ENCODE results near the gene MED9. TPM values are rescaled to one million over a fixed set of nuclear protein-coding genes. Genes with fewer than 3 reads are reported as not detected.

Gene MED9
- polyA plus RNA-seq, 1 of the 3 experiments (the other 2 are of a cell fraction), result 10.1 TPM

DNA sequence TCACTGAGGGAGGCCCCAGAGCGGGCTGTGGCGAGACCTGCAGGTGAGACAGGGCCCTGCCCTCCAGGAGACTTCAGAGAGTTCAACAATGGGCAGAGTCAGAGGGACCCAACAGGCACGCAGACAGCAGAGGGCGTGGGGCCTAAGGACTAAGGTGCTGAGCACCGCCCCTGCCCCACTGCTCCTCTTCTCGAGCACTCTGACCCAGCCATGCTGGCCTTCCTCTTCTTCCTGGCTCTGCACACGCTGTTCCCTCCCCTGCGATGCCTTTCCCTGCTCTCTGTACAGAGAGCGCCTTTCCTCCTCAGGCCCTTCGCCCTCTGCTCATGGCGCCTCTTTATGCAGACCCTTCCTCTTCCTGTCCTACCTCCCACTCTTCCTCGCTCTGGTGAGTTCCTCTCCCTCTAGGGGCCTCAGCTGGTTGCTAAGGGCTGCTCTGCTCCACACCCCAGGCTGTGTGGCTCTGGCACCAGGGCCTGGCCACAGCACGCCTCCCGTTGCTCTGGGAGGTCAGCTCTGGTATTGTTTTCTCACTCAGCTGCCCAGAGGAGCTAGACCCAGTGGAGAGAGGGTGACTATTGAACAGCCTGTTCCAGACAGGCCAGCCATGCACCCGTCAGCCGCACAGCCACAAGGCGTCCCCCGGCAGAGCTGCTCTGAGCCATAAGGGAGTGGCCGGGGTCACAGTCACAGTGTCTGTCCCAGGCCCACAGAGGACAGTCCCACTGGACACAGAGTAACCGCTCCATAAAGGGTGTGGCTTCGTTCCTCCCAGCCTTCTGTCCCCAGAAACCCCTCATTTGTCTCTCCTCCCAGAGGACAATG is 33.0 kb downstream of the MED9 start:
- peaks cover 6 to 30% of the 10 kb centered on the region in 2 experiments; a peak in 2 of 4 replicates for H3K4me1 ChIP-seq (ENCODE audit: control insufficient read depth in 1 of 2, insufficient read depth in 2 of 2, low read depth in 1 of 2, low read length in 1 of 2)
- POLR2A ChIA-PET, result no interaction called here
- WGBS (ENCODE audit: low lambda C conversion rate), result 96% methylated on average over 11 of the region's 21 CpGs
- CTCF ChIA-PET, result interaction anchor here (0.8 to 4.7 kb wide), 4 partner anchors 13 to 104 kb away, joined by 3 to 31 read pairs (median 16); partner anchors contain the start of gene RASD1
- no peaks in the 10 kb centered on the region for H3K9me3 ChIP-seq
- H3K36me3 ChIP-seq (replicated peaks in 1 of 2; ENCODE audit: control insufficient read depth in 1 of 2, insufficient read depth in 2 of 2, low read length in 1 of 2), result no peaks in the 10 kb centered on the region
- no peak overlapping the region for H3K9ac ChIP-seq
- peaks cover 26% of the 10 kb centered on the region; the same call in 1 of the 2 replicates for H4K20me1 ChIP-seq (ENCODE audit: insufficient read depth)
- no peak for DNase-seq
- no peak overlapping the region for H3K4me3 ChIP-seq (ENCODE audit: low read depth in 2 of 2, low read length in 1 of 2)
- H3F3A ChIP-seq (replicated peaks; ENCODE audit: insufficient read depth), result no peaks in the 10 kb centered on the region
- H3K27me3 ChIP-seq (ENCODE audit: insufficient read depth), result no peaks in the 10 kb centered on the region
- TF ChIP-seq RFX5 (IDR thresholded peaks at IDR 0.05; ENCODE audit: low read length), result no peak
- TF ChIP-seq, protein P1, sequence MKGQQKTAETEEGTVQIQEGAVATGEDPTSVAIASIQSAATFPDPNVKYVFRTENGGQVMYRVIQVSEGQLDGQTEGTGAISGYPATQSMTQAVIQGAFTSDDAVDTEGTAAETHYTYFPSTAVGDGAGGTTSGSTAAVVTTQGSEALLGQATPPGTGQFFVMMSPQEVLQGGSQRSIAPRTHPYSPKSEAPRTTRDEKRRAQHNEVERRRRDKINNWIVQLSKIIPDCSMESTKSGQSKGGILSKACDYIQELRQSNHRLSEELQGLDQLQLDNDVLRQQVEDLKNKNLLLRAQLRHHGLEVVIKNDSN (IDR thresholded peaks at IDR 0.05; ENCODE audit: borderline replicate concordance, low read depth), result no peak
- no peak for TF ChIP-seq NFIC (IDR thresholded peaks at IDR 0.05; ENCODE audit: borderline replicate concordance)
- no peak for TF ChIP-seq CHD2 (IDR thresholded peaks at IDR 0.05; ENCODE audit: low read length, partially characterized antibody)
- no peak for TF ChIP-seq NRF1 (IDR thresholded peaks at IDR 0.05; ENCODE audit: low read depth, low read length)
- TF ChIP-seq FOXJ3 (CRISPR knock-in tag; IDR thresholded peaks at IDR 0.05), result no peak
- no peak for TF ChIP-seq MEF2A (IDR thresholded peaks at IDR 0.05; ENCODE audit: borderline replicate concordance, low read depth)
- TF ChIP-seq RXRA (IDR thresholded peaks at IDR 0.05; ENCODE audit: borderline replicate concordance, low read depth), result no peak
- TF ChIP-seq, protein P2, sequence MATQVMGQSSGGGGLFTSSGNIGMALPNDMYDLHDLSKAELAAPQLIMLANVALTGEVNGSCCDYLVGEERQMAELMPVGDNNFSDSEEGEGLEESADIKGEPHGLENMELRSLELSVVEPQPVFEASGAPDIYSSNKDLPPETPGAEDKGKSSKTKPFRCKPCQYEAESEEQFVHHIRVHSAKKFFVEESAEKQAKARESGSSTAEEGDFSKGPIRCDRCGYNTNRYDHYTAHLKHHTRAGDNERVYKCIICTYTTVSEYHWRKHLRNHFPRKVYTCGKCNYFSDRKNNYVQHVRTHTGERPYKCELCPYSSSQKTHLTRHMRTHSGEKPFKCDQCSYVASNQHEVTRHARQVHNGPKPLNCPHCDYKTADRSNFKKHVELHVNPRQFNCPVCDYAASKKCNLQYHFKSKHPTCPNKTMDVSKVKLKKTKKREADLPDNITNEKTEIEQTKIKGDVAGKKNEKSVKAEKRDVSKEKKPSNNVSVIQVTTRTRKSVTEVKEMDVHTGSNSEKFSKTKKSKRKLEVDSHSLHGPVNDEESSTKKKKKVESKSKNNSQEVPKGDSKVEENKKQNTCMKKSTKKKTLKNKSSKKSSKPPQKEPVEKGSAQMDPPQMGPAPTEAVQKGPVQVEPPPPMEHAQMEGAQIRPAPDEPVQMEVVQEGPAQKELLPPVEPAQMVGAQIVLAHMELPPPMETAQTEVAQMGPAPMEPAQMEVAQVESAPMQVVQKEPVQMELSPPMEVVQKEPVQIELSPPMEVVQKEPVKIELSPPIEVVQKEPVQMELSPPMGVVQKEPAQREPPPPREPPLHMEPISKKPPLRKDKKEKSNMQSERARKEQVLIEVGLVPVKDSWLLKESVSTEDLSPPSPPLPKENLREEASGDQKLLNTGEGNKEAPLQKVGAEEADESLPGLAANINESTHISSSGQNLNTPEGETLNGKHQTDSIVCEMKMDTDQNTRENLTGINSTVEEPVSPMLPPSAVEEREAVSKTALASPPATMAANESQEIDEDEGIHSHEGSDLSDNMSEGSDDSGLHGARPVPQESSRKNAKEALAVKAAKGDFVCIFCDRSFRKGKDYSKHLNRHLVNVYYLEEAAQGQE (IDR thresholded peaks at IDR 0.05; ENCODE audit: low read depth, low read length), result no peak
- TF ChIP-seq YY1 (IDR thresholded peaks at IDR 0.05; ENCODE audit: low read depth), result no peak
- TF ChIP-seq RAD21 (IDR thresholded peaks at IDR 0.05; ENCODE audit: low read length), result no peak
- TF ChIP-seq, protein P3, sequence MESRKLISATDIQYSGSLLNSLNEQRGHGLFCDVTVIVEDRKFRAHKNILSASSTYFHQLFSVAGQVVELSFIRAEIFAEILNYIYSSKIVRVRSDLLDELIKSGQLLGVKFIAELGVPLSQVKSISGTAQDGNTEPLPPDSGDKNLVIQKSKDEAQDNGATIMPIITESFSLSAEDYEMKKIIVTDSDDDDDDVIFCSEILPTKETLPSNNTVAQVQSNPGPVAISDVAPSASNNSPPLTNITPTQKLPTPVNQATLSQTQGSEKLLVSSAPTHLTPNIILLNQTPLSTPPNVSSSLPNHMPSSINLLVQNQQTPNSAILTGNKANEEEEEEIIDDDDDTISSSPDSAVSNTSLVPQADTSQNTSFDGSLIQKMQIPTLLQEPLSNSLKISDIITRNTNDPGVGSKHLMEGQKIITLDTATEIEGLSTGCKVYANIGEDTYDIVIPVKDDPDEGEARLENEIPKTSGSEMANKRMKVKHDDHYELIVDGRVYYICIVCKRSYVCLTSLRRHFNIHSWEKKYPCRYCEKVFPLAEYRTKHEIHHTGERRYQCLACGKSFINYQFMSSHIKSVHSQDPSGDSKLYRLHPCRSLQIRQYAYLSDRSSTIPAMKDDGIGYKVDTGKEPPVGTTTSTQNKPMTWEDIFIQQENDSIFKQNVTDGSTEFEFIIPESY (IDR thresholded peaks at IDR 0.05; ENCODE audit: borderline replicate concordance, low read depth), result no peak
- TF ChIP-seq RCOR1 (IDR thresholded peaks at IDR 0.05; ENCODE audit: low read length), result no peak
- no peak for TF ChIP-seq GABPA (IDR thresholded peaks at IDR 0.05; ENCODE audit: low read depth)
- TF ChIP-seq TEAD4 (IDR thresholded peaks at IDR 0.05; ENCODE audit: borderline replicate concordance, insufficient read depth), result no peak
- no peak overlapping the region for H2AFZ ChIP-seq (ENCODE audit: low read depth)
- no peak overlapping the region for H3K4me2 ChIP-seq
- no peak overlapping the region for H3K27ac ChIP-seq (ENCODE audit: low read depth in 2 of 2, low read length in 1 of 2)
- no peaks in the 10 kb centered on the region for H3K9me2 ChIP-seq
- no peaks in the 10 kb centered on the region for H3K79me2 ChIP-seq (ENCODE audit: insufficient read depth)
